Measurements from ENCODE around the gene CLCN5. TPM values are rescaled to one million over a fixed set of nuclear protein-coding genes. Genes with fewer than 3 reads are reported as not detected.

Gene CLCN5
- total RNA-seq, 6 experiments from 2014 or later = 9.7 to 26.5 (median 14.0) TPM

DNA sequence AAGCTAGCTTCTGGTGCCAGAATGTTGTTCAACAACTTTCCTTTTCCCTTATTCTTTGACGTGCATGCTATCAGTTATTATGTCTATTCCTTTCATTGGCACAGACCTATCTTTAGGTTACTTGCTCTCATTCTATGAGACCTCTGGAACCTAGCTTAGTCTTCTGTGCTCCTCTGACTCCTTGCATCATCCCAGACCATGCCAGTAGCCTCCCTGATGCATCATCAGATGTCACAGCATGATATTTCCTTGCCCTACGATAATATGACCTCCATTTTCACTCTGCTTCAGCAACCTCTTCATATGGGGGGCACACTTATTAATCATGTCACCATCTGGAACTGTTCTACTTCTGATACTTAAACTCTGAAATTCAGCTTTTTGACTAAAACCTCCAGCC is 37.2 kb downstream of the CLCN5 start:
- no peaks in the 10 kb centered on the region for H3K36me3 ChIP-seq
- intact Hi-C loops (cut with DNase I) = no loop called here

DNA sequence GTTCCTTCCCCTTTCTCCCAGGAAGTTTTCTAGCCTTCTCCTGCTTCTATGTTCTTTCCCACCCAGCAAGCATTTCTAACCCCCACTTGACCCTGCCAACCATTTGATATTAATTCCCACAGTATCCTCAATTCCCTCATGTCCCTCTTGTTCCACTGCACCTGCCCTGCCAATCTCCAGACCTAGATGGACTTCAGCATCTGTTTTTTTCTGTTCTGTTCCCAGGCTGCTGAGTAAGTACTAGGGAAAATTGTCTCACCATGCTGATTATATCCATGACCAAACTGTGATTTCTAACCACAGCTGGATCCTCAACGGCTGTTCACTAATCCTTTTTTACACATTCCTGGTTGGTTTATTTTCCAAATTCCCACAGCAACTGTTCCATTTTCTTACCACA is 37.7 kb downstream of the CLCN5 start:
- intact Hi-C loops (cut with DNase I) = no loop called here
- WGBS (ENCODE audit: insufficient coverage, low coverage, low lambda C conversion rate, missing lambda C conversion rate) = 47% methylated on average over 1 of the region's 1 CpG
- no peak for TF ChIP-seq POLR2A (IDR thresholded peaks at IDR 0.05)
- TF ChIP-seq, protein P1, sequence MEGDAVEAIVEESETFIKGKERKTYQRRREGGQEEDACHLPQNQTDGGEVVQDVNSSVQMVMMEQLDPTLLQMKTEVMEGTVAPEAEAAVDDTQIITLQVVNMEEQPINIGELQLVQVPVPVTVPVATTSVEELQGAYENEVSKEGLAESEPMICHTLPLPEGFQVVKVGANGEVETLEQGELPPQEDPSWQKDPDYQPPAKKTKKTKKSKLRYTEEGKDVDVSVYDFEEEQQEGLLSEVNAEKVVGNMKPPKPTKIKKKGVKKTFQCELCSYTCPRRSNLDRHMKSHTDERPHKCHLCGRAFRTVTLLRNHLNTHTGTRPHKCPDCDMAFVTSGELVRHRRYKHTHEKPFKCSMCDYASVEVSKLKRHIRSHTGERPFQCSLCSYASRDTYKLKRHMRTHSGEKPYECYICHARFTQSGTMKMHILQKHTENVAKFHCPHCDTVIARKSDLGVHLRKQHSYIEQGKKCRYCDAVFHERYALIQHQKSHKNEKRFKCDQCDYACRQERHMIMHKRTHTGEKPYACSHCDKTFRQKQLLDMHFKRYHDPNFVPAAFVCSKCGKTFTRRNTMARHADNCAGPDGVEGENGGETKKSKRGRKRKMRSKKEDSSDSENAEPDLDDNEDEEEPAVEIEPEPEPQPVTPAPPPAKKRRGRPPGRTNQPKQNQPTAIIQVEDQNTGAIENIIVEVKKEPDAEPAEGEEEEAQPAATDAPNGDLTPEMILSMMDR (IDR thresholded peaks at IDR 0.05) = no peak
- no peak for DNase-seq
- Histone ChIP-seq H3K27ac (no peak overlapping the region), H3K9me3 (no peaks in the 10 kb centered on the region), H3K4me1 (no peaks in the 10 kb centered on the region), H3K27me3 (peaks cover 0 to 6% of the 10 kb centered on the region in 2 donors), H3K36me3 (no peaks in the 10 kb centered on the region), H3K4me3 (no peak overlapping the region)
- ATAC-seq = no peak

More for the DNA sequence above, 37.2 kb downstream of the CLCN5 start:
- ATAC-seq = no peak
- TF ChIP-seq, protein P1 (IDR thresholded peaks at IDR 0.05) = no peak
- TF ChIP-seq POLR2A (IDR thresholded peaks at IDR 0.05) = no peak
- DNase-seq = no peak
- H3K27me3 ChIP-seq = peaks cover 0 to 6% of the 10 kb centered on the region in 2 donors
- WGBS (ENCODE audit: insufficient coverage, low coverage, low lambda C conversion rate, missing lambda C conversion rate) = 41% methylated on average over 2 of the region's 2 CpGs
- H3K4me3 ChIP-seq = no peak overlapping the region
- no peaks in the 10 kb centered on the region for H3K9me3 ChIP-seq
- no peaks in the 10 kb centered on the region for H3K4me1 ChIP-seq
- no peak overlapping the region for H3K27ac ChIP-seq

DNA sequence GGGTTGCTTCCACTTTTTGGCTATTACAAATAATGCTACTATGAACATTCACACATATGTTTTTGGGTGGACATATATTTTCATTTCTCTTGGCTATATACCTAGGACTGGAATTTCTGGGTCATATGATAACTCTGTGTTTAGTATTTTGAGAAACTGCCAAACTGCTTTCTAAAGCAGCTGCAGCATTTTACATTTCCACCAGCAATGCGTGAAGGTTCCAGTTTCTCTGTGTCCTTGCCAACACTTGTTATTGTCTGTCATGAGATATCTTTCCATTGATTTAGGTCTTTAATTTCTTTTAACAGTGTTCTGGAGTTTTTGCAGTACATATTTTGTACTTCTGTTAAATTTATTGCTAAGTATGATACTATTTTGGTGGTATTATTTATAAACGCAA is 48.3 kb downstream of the CLCN5 start:
- H3K4me3 ChIP-seq = no peak overlapping the region
- intact Hi-C loops (cut with DNase I) = no loop called here
- WGBS (ENCODE audit: insufficient coverage, low coverage, low lambda C conversion rate, missing lambda C conversion rate) = 89% methylated on average over 2 of the region's 2 CpGs
- H3K4me1 ChIP-seq = no peaks in the 10 kb centered on the region
- no peak overlapping the region for H3K27ac ChIP-seq
- no peak for DNase-seq
- TF ChIP-seq, protein P1 (IDR thresholded peaks at IDR 0.05) = no peak
- no peak for TF ChIP-seq POLR2A (IDR thresholded peaks at IDR 0.05)
- no peaks in the 10 kb centered on the region for H3K27me3 ChIP-seq
- no peaks in the 10 kb centered on the region for H3K9me3 ChIP-seq
- no peaks in the 10 kb centered on the region for H3K36me3 ChIP-seq
- no peak for ATAC-seq

DNA sequence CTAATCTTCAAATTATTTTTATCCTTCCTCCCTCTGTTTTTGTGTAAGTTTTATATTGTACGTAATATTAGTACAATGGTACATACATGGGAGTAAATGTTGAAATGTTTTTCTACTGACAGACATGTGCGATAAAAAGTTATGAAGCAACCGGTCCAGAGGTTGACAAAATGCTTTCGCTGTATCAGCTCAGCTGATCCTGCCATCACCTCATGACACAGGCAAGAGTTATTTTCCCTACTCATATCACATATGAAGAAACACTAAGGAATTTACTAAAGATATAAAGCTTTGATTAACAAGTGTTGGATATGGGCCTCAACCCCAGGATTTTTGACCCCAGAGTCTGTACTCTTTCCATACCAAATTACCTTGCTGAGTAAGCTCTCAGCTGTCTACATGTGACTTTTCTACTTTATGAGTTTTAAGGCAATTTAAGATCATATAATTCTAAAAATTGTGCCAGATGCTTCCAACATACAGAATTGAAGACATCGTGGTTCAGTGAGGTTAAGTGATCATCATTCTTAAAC is 50.0 kb downstream of the CLCN5 start:
- DNase-seq (no peak), ATAC-seq (no peak)
- Histone ChIP-seq H3K27me3 (no peaks in the 10 kb centered on the region), H3K36me3 (no peaks in the 10 kb centered on the region), H3K4me3 (no peak overlapping the region), H3K4me1 (no peaks in the 10 kb centered on the region), H3K27ac (no peak overlapping the region), H3K9me3 (no peaks in the 10 kb centered on the region)
- intact Hi-C loops (cut with DNase I) = no loop called here
- WGBS (ENCODE audit: insufficient coverage, low coverage, low lambda C conversion rate, missing lambda C conversion rate) = 53% methylated on average over 5 of the region's 5 CpGs
- no peak for TF ChIP-seq POLR2A (IDR thresholded peaks at IDR 0.05)
- TF ChIP-seq, protein P1 (IDR thresholded peaks at IDR 0.05) = no peak

All from right lobe of liver (tissue), 6 donors.